HG02759 (cell line): Measurements from ENCODE around the gene RPL41.
A peak's percentile ranks its signal among the peaks of the same experiment; 100 is the strongest.

ENCODE experiments used
- ATAC-seq: cut with Tn5 transposase; IDR thresholded peaks from one replicate; pipeline ENCODE4 v1.9.1; 2021; ENCODE audit warnings: mild to moderate bottlenecking, moderate library complexity; ENCODE audit not compliant: unreplicated experiment

RPL41 gene

GRCh38 chr12:56127485-56127887, 11.1 kb downstream of the RPL41 start:
- ATAC-seq = no peak

DNA sequence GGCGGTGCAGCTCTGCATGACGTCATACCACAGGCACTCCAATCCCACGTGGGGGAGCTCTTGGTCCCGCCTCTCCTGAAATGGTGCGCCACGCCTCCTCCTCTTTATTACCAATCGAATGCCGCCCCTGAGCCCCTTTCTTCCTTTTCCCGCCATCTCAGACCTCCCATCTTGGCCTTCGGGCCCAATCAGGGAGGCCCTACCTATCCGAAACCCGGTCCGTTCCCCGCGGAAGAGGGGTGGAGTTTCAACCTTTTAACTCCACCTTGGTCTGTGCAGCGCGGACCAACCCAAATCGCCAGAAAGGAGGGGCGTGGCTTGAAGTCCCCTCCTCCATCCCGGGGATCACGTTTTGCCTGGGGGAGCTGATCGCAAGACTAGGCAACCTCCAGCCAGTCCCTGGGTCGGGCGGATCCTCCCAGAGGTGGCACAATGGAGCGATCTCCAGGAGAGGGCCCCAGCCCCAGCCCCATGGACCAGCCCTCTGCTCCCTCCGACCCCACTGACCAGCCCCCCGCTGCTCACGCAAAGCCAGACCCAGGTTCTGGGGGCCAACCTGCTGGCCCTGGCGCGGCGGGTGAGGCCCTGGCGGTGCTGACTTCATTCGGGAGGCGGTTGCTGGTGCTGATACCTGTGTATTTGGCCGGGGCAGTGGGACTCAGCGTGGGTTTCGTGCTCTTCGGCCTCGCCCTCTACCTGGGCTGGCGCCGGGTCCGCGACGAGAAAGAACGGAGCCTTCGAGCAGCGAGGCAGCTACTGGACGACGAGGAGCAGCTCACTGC, 11.6 kb downstream of the RPL41 start, which contains the start of gene ESYT1:
TSS of gene ESYT1 (plus strand) at position 380 of the 782 bp plus-strand sequence. CDS start at position 433, 53 bp downstream.
- peak; percentile 89 for ATAC-seq

GRCh38 chr12:56128670-56129205, 12.3 kb downstream of the RPL41 start:
- ATAC-seq = no peak

- ATAC-seq = peak; percentile 37
Observed at GRCh38 chr12:56129206-56129941, 12.9 kb downstream of the RPL41 start.

- no peak for ATAC-seq
Observed at GRCh38 chr12:56129942-56130495, 13.6 kb downstream of the RPL41 start.

- ATAC-seq = no peak
Observed at GRCh38 chr12:56130876-56131275, 14.4 kb downstream of the RPL41 start.

DNA sequence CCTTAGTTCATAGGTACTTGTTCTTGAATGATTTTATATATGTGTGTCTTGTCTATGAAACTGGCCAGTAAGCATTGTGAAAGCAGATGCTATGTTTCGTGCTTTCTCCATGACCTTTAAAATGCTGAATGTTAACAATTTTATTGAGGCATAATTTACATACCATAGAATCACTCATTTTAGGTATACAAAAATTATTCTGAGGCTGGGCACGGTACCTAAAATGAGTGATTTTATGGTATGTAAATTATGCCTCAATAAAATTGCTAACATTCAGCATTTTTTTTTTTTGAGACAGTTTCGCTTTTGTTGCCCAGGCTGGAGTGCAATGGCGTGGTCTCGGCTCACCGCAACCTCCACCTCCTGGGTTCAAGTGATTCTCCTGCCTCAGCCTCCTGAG, 18.5 kb downstream of the RPL41 start:
- no peak for ATAC-seq

GRCh38 chr12:56137853-56138571, 21.6 kb downstream of the RPL41 start:
- ATAC-seq = no peak

- ATAC-seq = no peak
Observed at GRCh38 chr12:56141946-56142784, 25.7 kb downstream of the RPL41 start.

DNA sequence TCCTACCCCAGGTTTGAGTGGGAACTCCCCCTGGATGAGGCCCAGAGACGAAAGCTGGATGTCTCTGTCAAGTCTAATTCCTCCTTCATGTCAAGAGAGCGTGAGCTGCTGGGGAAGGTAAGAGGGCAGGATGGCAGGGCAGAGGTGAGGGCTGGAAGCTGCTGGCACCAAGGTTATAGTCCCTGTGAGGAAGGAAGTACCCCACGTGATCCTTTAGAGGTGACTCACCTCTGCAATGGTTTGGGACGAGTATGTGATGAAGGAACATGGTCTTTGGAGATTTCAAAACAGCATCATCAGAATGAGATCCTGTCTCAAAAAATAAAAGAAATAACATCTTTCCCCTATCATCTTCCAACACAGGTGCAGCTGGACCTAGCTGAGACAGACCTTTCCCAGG, 26.8 kb downstream of the RPL41 start:
- no peak for ATAC-seq

GRCh38 chr12:56143870-56144269, 27.4 kb downstream of the RPL41 start:
- no peak for ATAC-seq

DNA sequence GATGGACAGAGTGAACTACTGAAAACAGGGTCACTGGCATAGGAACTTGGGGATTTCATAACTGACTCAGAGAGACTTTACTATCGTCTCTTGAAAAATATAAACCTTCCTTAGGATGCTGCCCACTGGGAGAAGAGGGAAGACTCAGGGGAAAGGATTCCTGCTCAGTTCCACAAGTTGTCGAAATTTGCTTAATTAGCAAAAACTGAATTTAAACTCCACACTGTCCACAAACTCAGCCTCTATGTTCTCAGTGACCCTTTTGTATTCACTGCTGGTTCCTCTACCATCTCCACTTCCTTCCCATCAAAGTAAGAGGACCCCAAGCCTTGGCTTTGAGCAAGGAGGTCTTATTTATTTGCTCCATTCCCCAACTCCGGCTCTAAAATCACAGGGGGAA, 28.8 kb downstream of the RPL41 start:
- ATAC-seq = no peak

DNA sequence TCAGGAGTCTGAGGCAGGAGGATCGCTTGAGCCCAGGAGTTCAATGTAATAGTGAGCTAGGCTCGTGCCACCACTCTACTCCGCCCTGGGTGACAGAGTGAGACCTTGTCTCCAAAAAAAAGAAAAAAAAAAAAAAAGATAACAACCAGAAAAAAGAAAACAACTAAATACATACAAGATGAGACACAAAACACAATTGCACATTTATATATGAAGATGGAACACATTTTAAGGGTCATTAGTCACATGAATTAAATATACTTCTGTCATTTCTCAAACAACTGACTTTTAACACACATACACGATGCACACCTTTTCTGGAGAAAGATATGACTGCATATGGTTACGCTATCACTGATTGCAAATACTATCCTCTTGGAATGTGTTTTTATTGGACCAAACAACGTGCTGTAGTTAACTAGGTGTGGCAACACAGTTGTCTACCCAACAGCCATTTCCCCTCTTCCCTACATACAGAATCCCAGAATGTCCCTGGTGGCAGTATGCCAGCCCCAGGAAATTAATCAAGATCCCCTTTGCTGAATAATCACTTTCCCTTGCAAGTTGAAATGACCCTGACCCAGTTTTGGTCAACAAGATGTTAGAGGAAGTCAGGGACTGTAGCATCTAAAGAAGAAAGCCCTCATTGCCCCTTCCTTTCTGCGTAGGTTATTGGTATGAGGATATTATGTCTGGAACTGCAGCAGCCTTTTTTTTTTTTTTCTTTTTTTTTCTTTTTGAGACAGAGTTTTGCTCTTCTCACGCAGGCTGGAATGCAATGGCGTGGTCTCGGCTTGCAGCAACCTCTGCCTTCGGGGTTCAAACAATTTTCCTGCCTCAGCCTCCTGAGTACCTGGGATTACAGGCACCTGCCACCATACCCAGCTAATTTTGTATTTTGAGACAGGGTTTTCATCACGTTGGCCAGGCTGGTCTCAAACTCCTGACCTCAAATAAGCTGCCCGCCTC, 30.3 kb downstream of the RPL41 start:
- ATAC-seq = no peak

GRCh38 chr12:56150563-56150962, 34.1 kb downstream of the RPL41 start:
- ATAC-seq = no peak

- ATAC-seq = peak; percentile 57
Observed at GRCh38 chr12:56151672-56152131, 35.3 kb downstream of the RPL41 start.

DNA sequence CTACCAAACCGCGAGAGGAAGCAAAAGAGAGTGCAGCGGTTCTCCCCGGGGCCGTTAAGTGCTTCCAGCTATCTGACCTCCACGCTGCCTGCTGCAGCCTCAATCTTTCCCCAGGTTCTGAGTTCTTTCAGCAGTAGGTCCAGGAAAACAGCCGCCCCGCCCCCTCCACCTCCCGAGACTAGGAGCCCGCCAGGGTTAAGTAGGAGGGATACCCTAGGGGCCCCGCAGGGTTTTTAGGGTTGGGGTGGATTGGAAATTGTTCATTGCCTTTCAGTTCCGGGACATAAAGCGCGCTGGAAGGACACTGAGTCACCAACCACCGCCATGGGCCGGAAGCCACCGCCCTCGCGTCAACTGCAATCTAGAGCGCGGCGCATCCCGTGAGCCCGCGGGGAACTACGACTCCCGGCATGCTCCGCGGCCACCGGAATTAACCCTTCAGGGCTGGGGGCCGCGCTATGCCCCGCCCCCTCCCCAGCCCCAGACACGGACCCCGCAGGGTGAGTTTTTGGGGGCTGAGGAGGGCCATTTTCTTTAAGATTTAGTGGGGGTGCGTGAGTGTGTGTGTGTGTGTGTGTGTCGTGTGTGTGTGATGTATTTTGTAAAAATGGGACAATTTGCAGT, 35.8 kb downstream of the RPL41 start, which contains the start of gene MYL6B:
TSS of gene MYL6B (plus strand) at position 456 of the 624 bp plus-strand sequence. CDS start 1,332 bp downstream, outside the sequence.
- peak; percentile 92 for ATAC-seq

DNA sequence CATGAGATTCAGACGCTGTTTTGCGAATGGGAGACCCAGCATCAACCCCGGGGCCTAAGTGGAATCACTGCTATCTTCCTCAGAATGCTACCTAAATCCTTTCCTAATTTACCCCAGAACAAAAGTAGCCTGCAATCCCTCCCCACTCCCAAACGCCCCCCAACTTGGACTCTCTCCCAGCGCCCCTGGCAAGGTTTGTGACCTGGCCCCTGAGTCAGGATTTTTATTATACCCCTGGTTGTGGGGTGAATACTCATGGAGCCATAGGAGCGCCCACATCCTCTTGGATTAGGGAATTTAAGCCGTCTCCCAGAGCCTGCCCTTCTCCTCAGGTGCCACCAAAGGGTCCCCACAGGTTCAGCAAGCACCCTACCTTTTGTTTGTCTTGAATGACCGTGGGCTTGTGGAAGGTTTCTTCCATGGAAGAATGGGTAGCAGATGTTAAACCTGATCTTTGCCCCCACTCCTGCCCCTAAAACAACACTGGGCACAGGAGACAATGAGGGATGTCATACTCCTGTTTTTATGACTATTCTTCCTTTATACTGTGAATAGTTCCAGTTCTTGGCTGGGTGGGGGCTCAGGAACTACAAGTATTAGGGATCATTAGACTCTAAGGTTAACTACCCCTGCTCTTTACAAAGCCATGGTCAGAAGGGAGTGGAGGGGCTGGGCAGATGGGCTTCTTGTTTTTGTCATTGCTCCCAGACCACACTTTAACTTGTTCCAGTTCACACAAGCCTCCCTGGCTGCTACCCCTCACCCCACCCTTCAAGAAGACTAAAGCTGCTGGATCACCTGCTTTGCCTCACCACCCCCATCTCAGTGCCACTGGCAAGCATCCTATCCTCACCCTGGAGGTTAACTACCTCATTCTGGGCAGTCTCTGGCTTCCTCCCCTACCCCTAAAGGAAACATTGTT, 36.6 kb downstream of the RPL41 start:
- no peak for ATAC-seq
